HCT116 (cell line): ENCODE measurements around the gene ATP1B3. TPM values are rescaled to one million over a fixed set of nuclear protein-coding genes. Genes with fewer than 3 reads are reported as not detected.

ENCODE experiments used
- ATAC-seq: fragments of 200-7000 bp; cut with Tn5 transposase; 2 replicates; pipeline ENCODE4 v1.9.1; 2020; ENCODE audit warnings: mild to moderate bottlenecking, moderate library complexity
- BruUV-seq: library from RNA; stranded (reverse); fragments of 400-500 nt; replicated peaks from 2 replicates; lab custom pipeline; 2021; lab: Mats Ljungman, UMichigan
- CTCF ChIA-PET: fragments of 300-600 bp; sonication (Branson Sonifier 250); formaldehyde crosslinking; loops from one replicate; lab custom pipeline; 2021; ENCODE audit warnings: antibody characterized with exemption; lab: Charles Lee
- POLR2A ChIA-PET: fragments of 300-600, 350-600 bp; sonication (Branson Sonifier 250); formaldehyde crosslinking; loops from one replicate; lab custom pipeline; 2021; ENCODE audit warnings: antibody characterized with exemption; lab: Charles Lee
- RAD21 ChIA-PET, 2 experiments: fragments of 300-600 bp; sonication (Branson Sonifier 250); formaldehyde crosslinking; loops; one replicate each; lab custom pipeline; 2023; ENCODE audit warnings: low total read pairs in 2 of 2; ENCODE audit not compliant: uncharacterized antibody in 2 of 2, unreplicated experiment in 2 of 2, low non-redundant PET in 1 of 2; lab: Charles Lee
- DNase-seq: peaks from one replicate; pipeline ENCODE4 v3.0.0-alpha.2; 2010; ENCODE audit warnings: low read depth, low spot score
- H2AFZ ChIP-seq: fragments of 200-600 bp; shearing (Covaris generic), sonication (generic); 2 replicates; pipeline ENCODE4 v1.6.1; 2017; ENCODE audit warnings: low read depth, mixed run types, mixed read lengths, antibody characterized with exemption, low read length; ENCODE audit not compliant: poor library complexity, severe bottlenecking
- H3K27ac ChIP-seq: 2 replicates; pipeline ENCODE4 v1.5.1; 2012; ENCODE audit warnings: low read depth, low read length
- H3K27me3 ChIP-seq: fragments of 200-600 bp; sonication (generic); 2 replicates; pipeline ENCODE4 v1.6.1; 2016; ENCODE audit warnings: mixed run types, low read length, mixed read lengths; ENCODE audit not compliant: insufficient read depth
- H3K36me3 ChIP-seq, 2 experiments: fragments of 200-500 bp in 1 of 2; fragments of 200-600 bp in 1 of 2; sonication (Bioruptor generic) in 1 of 2; sonication (generic) in 1 of 2; 2 replicates each; pipeline versions ENCODE4 v1.5.1 to v1.6.1; 2014 to 2016; ENCODE audit warnings: low read length in 2 of 2, inconsistent platforms in 1 of 2, mixed read lengths in 1 of 2, mixed run types in 1 of 2; ENCODE audit not compliant: insufficient read depth in 2 of 2, control insufficient read depth in 1 of 2
- H3K4me1 ChIP-seq, 2 experiments: fragments of 200-600 bp in 1 of 2; sonication (generic) in 1 of 2; 2 replicates each; pipeline versions ENCODE4 v1.5.1 to v1.6.1; 2012 to 2017; ENCODE audit warnings: low read length in 2 of 2, inconsistent platforms in 1 of 2, mild to moderate bottlenecking in 1 of 2, mixed read lengths in 1 of 2, mixed run types in 1 of 2, moderate library complexity in 1 of 2; ENCODE audit not compliant: insufficient read depth in 2 of 2, control insufficient read depth in 1 of 2
- H3K4me2 ChIP-seq: fragments of 200-600 bp; sonication (generic); 2 replicates; pipeline ENCODE4 v1.6.1; 2017; ENCODE audit warnings: mixed run types, low read length, mixed read lengths
- H3K4me3 ChIP-seq, 2 experiments: fragments of 200-600 bp in 1 of 2; sonication (generic) in 1 of 2; replicated peaks in 1 of 2; 2 replicates each; pipeline ENCODE4 v1.5.1; 2011 to 2016; ENCODE audit warnings: low read length in 2 of 2, control low read depth in 1 of 2, low read depth in 1 of 2, mild to moderate bottlenecking in 1 of 2, mixed read lengths in 1 of 2, mixed run types in 1 of 2
- H3K79me2 ChIP-seq: fragments of 200-600 bp; sonication (generic); 2 replicates; pipeline ENCODE4 v1.6.1; 2017; ENCODE audit warnings: mild to moderate bottlenecking, mixed run types, low read length, moderate library complexity, mixed read lengths; ENCODE audit not compliant: insufficient read depth
- H3K9ac ChIP-seq: fragments of 200-600 bp; sonication (generic); 2 replicates; pipeline ENCODE4 v1.6.1; 2016; ENCODE audit warnings: low read length, mixed read lengths
- H3K9me2 ChIP-seq: fragments of 200-600 bp; sonication (generic), shearing (Covaris generic); 2 replicates; pipeline ENCODE4 v1.6.1; 2017; ENCODE audit warnings: mixed run types, mild to moderate bottlenecking, moderate library complexity; ENCODE audit not compliant: insufficient read depth
- H3K9me3 ChIP-seq, 2 experiments: fragments of 200-500 bp in 1 of 2; fragments of 200-600 bp in 1 of 2; sonication (Bioruptor generic) in 1 of 2; sonication (generic) in 1 of 2; 2 replicates each; pipeline ENCODE4 v1.6.1; 2014 to 2017; ENCODE audit warnings: low read length in 2 of 2, mixed read lengths in 2 of 2, inconsistent platforms in 1 of 2, low read depth in 1 of 2, mild to moderate bottlenecking in 1 of 2, mixed run types in 1 of 2, moderate library complexity in 1 of 2; ENCODE audit not compliant: control insufficient read depth in 1 of 2, insufficient read depth in 1 of 2
- H4K20me1 ChIP-seq: fragments of 200-600 bp; sonication (generic), shearing (Covaris generic); 2 replicates; pipeline ENCODE4 v1.6.1; 2017; ENCODE audit warnings: mixed run types, mild to moderate bottlenecking, moderate library complexity; ENCODE audit not compliant: insufficient read depth
- ELF1 ChIP-seq: IDR thresholded peaks from 2 replicates; pipeline ENCODE4 v1.6.1; 2012; ENCODE audit warnings: low read depth, borderline replicate concordance
- intact Hi-C: fragments of 100-400 bp; cut with micrococcal nuclease; formaldehyde crosslinking; loops from 2 replicates; pipeline ENCODE4 v1.10.0; 2022
- total RNA-seq: library from RNA; stranded (reverse); gene quantifications from one replicate; pipeline ENCODE4 v1.2.1, GENCODE V29; 2021; ENCODE audit not compliant: unreplicated experiment
- TF ChIP-seq, protein P1 (sequence below), 3 experiments: fragments of 200-600 bp in 1 of 3; sonication (generic) in 1 of 3; IDR thresholded peaks in 2 of 3; conservative IDR thresholded peaks in 1 of 3; 2 replicates each; pipeline ENCODE4 v1.5.1; 2012 to 2017; ENCODE audit warnings: low read depth in 2 of 3, low read length in 2 of 3, antibody characterized with exemption in 1 of 3, borderline replicate concordance in 1 of 3, control low read depth in 1 of 3, mild to moderate bottlenecking in 1 of 3, mixed read lengths in 1 of 3, mixed run types in 1 of 3, moderate library complexity in 1 of 3; ENCODE audit not compliant: insufficient read depth in 1 of 3
- TF ChIP-seq, protein P2 (sequence below): IDR thresholded peaks from 2 replicates; pipeline ENCODE4 v1.6.1; 2011; ENCODE audit warnings: mild to moderate bottlenecking, low read length, moderate library complexity; ENCODE audit not compliant: insufficient replicate concordance; ENCODE audit errors: extremely low read depth

ATP1B3 gene
- total RNA-seq, 1 experiment from 2014 or later: 147 TPM

GRCh38 chr3:141945726-141946485, 69.5 kb downstream of the ATP1B3 start:
- TF ChIP-seq, protein P1, sequence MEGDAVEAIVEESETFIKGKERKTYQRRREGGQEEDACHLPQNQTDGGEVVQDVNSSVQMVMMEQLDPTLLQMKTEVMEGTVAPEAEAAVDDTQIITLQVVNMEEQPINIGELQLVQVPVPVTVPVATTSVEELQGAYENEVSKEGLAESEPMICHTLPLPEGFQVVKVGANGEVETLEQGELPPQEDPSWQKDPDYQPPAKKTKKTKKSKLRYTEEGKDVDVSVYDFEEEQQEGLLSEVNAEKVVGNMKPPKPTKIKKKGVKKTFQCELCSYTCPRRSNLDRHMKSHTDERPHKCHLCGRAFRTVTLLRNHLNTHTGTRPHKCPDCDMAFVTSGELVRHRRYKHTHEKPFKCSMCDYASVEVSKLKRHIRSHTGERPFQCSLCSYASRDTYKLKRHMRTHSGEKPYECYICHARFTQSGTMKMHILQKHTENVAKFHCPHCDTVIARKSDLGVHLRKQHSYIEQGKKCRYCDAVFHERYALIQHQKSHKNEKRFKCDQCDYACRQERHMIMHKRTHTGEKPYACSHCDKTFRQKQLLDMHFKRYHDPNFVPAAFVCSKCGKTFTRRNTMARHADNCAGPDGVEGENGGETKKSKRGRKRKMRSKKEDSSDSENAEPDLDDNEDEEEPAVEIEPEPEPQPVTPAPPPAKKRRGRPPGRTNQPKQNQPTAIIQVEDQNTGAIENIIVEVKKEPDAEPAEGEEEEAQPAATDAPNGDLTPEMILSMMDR (IDR thresholded peaks at IDR 0.05 in 2 of 3, conservative IDR thresholded peaks at IDR 0.05 in 1 of 3; ENCODE audit: borderline replicate concordance in 1 of 3, insufficient read depth in 1 of 3, low read depth in 2 of 3, low read length in 2 of 3): no peak
- TF ChIP-seq ELF1: no peak
- TF ChIP-seq, protein P2, sequence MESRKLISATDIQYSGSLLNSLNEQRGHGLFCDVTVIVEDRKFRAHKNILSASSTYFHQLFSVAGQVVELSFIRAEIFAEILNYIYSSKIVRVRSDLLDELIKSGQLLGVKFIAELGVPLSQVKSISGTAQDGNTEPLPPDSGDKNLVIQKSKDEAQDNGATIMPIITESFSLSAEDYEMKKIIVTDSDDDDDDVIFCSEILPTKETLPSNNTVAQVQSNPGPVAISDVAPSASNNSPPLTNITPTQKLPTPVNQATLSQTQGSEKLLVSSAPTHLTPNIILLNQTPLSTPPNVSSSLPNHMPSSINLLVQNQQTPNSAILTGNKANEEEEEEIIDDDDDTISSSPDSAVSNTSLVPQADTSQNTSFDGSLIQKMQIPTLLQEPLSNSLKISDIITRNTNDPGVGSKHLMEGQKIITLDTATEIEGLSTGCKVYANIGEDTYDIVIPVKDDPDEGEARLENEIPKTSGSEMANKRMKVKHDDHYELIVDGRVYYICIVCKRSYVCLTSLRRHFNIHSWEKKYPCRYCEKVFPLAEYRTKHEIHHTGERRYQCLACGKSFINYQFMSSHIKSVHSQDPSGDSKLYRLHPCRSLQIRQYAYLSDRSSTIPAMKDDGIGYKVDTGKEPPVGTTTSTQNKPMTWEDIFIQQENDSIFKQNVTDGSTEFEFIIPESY: no peak
- CTCF ChIA-PET: no interaction called here
- ATAC-seq: no peak
- H3K79me2 ChIP-seq: no peaks in the 10 kb centered on the region
- no peak overlapping the region for H3K27ac ChIP-seq
- H3K27me3 ChIP-seq: no peaks in the 10 kb centered on the region
- no peak for DNase-seq
- POLR2A ChIA-PET: no interaction called here
- H3K4me2 ChIP-seq: no peak overlapping the region
- no peaks in the 10 kb centered on the region for H3K9me3 ChIP-seq
- H3K4me3 ChIP-seq: no peak overlapping the region
- H2AFZ ChIP-seq: no peak overlapping the region
- BruUV-seq: no TSS peak
- RAD21 ChIA-PET: no interaction called here
- H3K9me2 ChIP-seq: no peaks in the 10 kb centered on the region
- no peaks in the 10 kb centered on the region for H4K20me1 ChIP-seq
- H3K36me3 ChIP-seq: no peaks in the 10 kb centered on the region
- H3K4me1 ChIP-seq: peaks cover 13 to 15% of the 10 kb centered on the region in 2 experiments
- intact Hi-C loops: no loop called here
- H3K9ac ChIP-seq: no peak overlapping the region
